Calu3 (cell line): ENCODE results near the gene FHIT. TPM values are rescaled to one million over a fixed set of nuclear protein-coding genes. Genes with fewer than 3 reads are reported as not detected.

ENCODE experiments used
- BruUV-seq: library from RNA; stranded (reverse); fragments of 400-500 nt; replicated peaks from 2 replicates; lab custom pipeline; 2021; lab: Mats Ljungman, UMichigan
- CTCF ChIA-PET: fragments of 300-600 bp; sonication (Branson Sonifier 250); formaldehyde crosslinking; loops from one replicate; lab custom pipeline; 2022; ENCODE audit warnings: antibody characterized with exemption; lab: Charles Lee
- DNase-seq: peaks from one replicate; pipeline ENCODE4 v3.0.0; 2022
- H3K27ac Mint-ChIP-seq: one replicate; pipeline ENCODE4 v1.8.0; 2022; ENCODE audit warnings: mixed read lengths; ENCODE audit not compliant: unreplicated experiment
- H3K27me3 Mint-ChIP-seq: one replicate; pipeline ENCODE4 v1.8.0; 2022; ENCODE audit warnings: mixed read lengths; ENCODE audit not compliant: unreplicated experiment
- H3K36me3 Mint-ChIP-seq: one replicate; pipeline ENCODE4 v1.8.0; 2022; ENCODE audit warnings: mild to moderate bottlenecking, moderate library complexity, mixed read lengths; ENCODE audit not compliant: insufficient read depth, unreplicated experiment
- H3K4me1 Mint-ChIP-seq: one replicate; pipeline ENCODE4 v1.8.0; 2022; ENCODE audit warnings: mild to moderate bottlenecking, low read depth, mixed read lengths; ENCODE audit not compliant: unreplicated experiment
- H3K4me3 Mint-ChIP-seq: one replicate; pipeline ENCODE4 v1.8.0; 2022; ENCODE audit warnings: mild to moderate bottlenecking, low read depth, moderate library complexity, mixed read lengths; ENCODE audit not compliant: unreplicated experiment
- H3K9me3 Mint-ChIP-seq: one replicate; pipeline ENCODE4 v1.8.0; 2022; ENCODE audit warnings: low read depth, mixed read lengths; ENCODE audit not compliant: unreplicated experiment
- CTCF ChIP-seq: fragments of 200-600 bp; IDR thresholded peaks from one replicate; pipeline ENCODE4 v1.8.0; 2022; ENCODE audit warnings: antibody characterized with exemption; ENCODE audit not compliant: unreplicated experiment
- intact Hi-C: fragments of 100-400 bp; cut with micrococcal nuclease; formaldehyde crosslinking; loops from one replicate; pipeline ENCODE4 v1.10.0; 2022; ENCODE audit not compliant: unreplicated experiment
- total RNA-seq: library from RNA; stranded (reverse); gene quantifications from 2 replicates; pipeline ENCODE4 v1.2.3, GENCODE V29; 2022

Gene FHIT
- total RNA-seq, 1 experiment from 2014 or later = 6.2 TPM

- DNase-seq = no peak
- Mint-ChIP-seq H3K4me3 (no peak overlapping the region), H3K27ac (no peak overlapping the region), H3K36me3 (no peaks in the 10 kb centered on the region), H3K9me3 (no peaks in the 10 kb centered on the region), H3K27me3 (no peaks in the 10 kb centered on the region), H3K4me1 (no peaks in the 10 kb centered on the region)
- CTCF ChIA-PET = interaction anchor here (0.6 kb wide), 1 partner anchor 61 kb away, joined by 3 read pairs; no protein-coding TSS in a partner anchor
- TF ChIP-seq CTCF = no peak
- BruUV-seq = no TSS peak
- intact Hi-C loops = no loop called here
Observed at GRCh38 chr3:60517134-60517533, 734.1 kb downstream of the FHIT start.

GRCh38 chr3:60514866-60515265, 736.4 kb downstream of the FHIT start:
- Mint-ChIP-seq H3K27me3 (no peaks in the 10 kb centered on the region), H3K4me1 (no peaks in the 10 kb centered on the region), H3K4me3 (no peak overlapping the region), H3K36me3 (no peaks in the 10 kb centered on the region), H3K9me3 (no peaks in the 10 kb centered on the region), H3K27ac (no peak overlapping the region)
- no peak for DNase-seq
- BruUV-seq = no TSS peak
- intact Hi-C loops = loop anchor here (1.0 kb wide), 1 partner anchor 18 kb away; no protein-coding TSS in a partner anchor
- no peak for TF ChIP-seq CTCF
- CTCF ChIA-PET = no interaction called here

DNA sequence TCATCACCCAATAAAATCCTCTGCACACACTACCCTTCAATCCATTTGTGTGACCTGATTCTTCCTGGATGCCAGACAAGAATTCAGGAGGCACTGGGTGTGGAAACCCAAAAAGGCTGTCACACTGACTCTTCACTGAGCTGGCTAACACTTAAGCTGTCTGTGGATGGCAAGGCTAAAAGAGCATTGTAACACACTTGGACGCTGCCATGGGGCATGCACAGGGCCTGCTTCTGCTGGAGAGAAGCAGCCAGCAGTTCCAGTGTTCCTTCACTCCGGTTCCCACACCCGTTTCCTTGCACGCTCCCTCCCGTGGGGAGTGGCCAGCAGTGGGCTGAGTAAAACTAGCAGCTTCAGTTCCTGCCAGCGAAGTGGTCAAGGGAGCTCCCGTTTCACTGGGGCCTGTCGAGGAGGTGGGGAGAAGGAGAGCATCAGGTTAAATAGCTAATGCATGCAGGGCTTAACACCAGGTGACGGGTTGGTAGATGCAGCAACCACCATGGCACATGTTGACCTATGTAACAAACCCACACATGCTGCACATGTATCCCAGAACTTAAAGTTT, 737.1 kb downstream of the FHIT start:
- CTCF ChIA-PET = no interaction called here
- Mint-ChIP-seq H3K4me3 (no peak overlapping the region), H3K4me1 (no peaks in the 10 kb centered on the region), H3K9me3 (no peaks in the 10 kb centered on the region), H3K36me3 (no peaks in the 10 kb centered on the region), H3K27ac (no peak overlapping the region), H3K27me3 (no peaks in the 10 kb centered on the region)
- BruUV-seq = no TSS peak
- TF ChIP-seq CTCF = no peak
- intact Hi-C loops = no loop called here
- no peak for DNase-seq

- intact Hi-C loops = no loop called here
- Mint-ChIP-seq H3K4me3 (no peak overlapping the region), H3K27ac (no peak overlapping the region), H3K4me1 (no peaks in the 10 kb centered on the region), H3K27me3 (no peaks in the 10 kb centered on the region), H3K9me3 (no peaks in the 10 kb centered on the region), H3K36me3 (no peaks in the 10 kb centered on the region)
- TF ChIP-seq CTCF = no peak
- no TSS peak for BruUV-seq
- DNase-seq = no peak
- CTCF ChIA-PET = no interaction called here
Observed at GRCh38 chr3:60513241-60513640, 738.0 kb downstream of the FHIT start.
